Measurements from ENCODE around the gene THRB.

DNA sequence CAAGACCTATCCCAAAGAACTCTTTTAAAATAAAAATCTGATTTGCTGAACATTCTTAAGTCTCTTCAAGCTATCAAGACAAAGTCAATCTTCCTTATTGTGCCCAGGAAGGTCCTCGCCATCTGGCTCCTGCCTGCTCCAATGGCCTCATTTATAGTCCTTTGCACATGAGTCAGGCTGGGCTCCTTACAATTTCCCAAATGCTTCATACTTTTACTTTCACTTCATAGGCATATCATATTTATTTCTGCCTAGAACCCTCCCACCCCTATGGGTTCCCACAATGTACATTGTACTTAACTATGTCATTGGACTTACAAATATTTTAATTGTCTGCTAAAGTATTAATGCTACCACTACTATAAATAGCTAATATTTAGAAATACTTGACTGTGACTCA is 9.1 kb downstream of the THRB start:
- no peak for TF ChIP-seq SETDB1 (IDR thresholded peaks at IDR 0.05; ENCODE audit: insufficient read length, low read length)
- no peak for TF ChIP-seq ZNF18 (tag by site-specific recombination; IDR thresholded peaks at IDR 0.05)
- TF ChIP-seq, protein P1, sequence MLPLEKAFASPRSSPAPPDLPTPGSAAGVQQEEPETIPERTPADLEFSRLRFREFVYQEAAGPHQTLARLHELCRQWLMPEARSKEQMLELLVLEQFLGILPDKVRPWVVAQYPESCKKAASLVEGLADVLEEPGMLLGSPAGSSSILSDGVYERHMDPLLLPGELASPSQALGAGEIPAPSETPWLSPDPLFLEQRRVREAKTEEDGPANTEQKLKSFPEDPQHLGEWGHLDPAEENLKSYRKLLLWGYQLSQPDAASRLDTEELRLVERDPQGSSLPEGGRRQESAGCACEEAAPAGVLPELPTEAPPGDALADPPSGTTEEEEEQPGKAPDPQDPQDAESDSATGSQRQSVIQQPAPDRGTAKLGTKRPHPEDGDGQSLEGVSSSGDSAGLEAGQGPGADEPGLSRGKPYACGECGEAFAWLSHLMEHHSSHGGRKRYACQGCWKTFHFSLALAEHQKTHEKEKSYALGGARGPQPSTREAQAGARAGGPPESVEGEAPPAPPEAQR (tag by site-specific recombination; IDR thresholded peaks at IDR 0.05), result no peak
- no peak for TF ChIP-seq CTCF (tag by site-specific recombination; IDR thresholded peaks at IDR 0.05)
- TF ChIP-seq ZNF394 (tag by site-specific recombination; IDR thresholded peaks at IDR 0.05; ENCODE audit: borderline replicate concordance), result no peak
